ENCODE results near the gene DCAF8L1.
"Not testable (repeated sequence)": the region's sequence is repeated elsewhere in the genome, so short reads cannot be mapped to it uniquely, and the experiment has no call there.

Gene DCAF8L1

GRCh38 chrX:27981349-27981748 lies at the start of gene DCAF8L1:
TSS of gene DCAF8L1 (minus strand) at chrX:27981449. CDS start at chrX:27981334, 115 bp downstream.
- no peak for DNase-seq (ENCODE audit: low read depth, low spot score)

DNA sequence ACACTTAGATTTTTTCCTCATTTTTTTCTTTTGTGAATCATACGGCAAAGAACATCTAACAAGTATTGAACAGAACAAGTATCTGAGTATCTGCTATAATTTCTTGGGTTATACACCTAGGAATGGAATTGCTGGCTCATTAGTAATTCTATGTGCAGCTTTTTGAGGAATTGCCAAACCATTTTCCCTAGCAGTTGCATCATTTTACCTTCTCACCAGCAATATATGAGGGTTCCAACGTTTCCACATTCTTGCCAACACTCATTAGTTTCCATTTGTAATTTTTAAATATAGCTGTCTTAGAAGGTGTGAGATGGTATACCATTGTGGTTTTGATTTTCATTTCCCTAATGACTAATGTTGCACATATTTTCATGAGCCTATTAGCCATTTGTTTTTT lies 41.1 kb upstream of the DCAF8L1 start:
- DNase-seq (ENCODE audit: low read depth, low spot score): no peak

DNA sequence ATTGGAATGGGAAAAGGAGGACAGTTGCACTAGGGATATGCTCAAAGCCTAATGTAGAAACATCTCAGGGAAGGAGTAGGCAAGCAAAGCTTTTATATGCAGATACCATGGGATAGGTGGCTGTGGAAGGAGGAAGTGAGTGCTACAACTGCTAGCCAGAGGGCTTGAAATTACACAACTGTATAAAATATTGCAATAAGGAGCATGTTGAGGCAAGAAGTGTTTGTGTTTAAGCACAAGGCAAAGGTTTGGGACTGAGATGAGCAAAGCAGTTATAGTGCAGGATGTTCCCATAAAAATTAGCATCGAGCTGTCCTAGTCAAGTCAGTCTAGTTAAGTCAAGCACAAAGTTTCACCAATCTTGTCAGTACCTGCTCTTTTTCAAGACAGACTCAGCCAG lies 35.6 kb upstream of the DCAF8L1 start:
- no peak for DNase-seq (ENCODE audit: low read depth, low spot score)

- DNase-seq (ENCODE audit: low read depth, low spot score): no peak
These were observed 34.7 kb upstream of the DCAF8L1 start for GRCh38 chrX:28015993-28016392.

DNA sequence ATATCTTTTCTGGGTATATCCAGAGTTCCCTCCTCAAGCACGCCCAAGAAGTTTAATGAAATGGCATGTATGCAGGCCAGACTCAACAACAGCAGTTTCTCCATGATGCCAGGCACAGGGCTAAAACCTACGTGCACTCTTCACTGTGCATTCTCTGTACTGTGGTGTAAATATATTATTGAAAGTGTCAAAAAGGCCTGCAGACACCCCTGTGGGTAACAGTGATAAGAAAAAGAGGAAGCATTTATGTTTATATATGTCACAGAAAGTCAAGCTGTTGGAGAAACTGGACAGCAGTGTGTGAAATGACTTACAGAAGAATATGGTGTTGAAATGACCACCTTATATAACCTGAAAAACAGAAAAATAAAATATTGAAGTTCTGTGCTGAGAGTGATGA lies 29.6 kb upstream of the DCAF8L1 start:
- no peak for DNase-seq (ENCODE audit: low read depth, low spot score)

GRCh38 chrX:27998666-27999065 lies 17.4 kb upstream of the DCAF8L1 start:
- DNase-seq (ENCODE audit: low read depth, low spot score): no peak

DNA sequence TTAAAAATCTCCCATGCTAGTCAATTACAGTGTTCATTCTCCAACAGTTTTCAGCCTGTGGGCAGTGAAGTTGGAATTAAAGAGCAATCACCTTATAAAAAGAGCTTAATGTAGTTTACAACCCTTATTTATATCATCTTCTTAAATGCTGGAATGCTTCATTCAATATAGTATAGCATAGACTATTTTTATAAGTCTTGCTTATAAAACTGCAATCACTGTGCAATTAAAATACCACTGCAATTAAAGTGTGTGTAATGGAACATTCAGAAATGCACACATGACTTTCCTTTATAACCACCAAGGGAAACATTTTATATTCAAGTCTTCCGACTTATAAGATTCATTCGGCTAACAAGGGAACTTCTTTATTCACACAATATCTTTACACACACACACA lies 16.4 kb upstream of the DCAF8L1 start:
- no peak for DNase-seq (ENCODE audit: low read depth, low spot score)

DNA sequence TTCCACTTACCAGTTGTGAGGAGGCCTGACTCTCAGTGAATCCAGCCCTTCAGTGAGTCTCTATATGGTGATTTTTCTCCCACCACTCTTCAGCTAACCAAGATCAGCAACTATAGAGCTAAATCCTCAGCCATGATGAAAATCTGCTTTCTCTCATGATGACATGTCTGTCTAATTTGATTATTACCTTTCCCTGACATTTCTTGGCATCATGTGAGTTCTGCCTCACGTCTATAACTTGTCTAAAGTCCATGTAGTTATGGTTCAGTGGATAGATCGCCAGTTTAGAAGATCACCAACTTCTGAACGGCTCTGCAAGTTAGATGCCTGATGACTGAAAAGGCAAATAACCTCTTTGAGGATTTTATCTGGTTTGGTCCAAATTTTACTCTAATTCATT lies 14.9 kb upstream of the DCAF8L1 start:
- no peak for DNase-seq (ENCODE audit: low read depth, low spot score)

DNA sequence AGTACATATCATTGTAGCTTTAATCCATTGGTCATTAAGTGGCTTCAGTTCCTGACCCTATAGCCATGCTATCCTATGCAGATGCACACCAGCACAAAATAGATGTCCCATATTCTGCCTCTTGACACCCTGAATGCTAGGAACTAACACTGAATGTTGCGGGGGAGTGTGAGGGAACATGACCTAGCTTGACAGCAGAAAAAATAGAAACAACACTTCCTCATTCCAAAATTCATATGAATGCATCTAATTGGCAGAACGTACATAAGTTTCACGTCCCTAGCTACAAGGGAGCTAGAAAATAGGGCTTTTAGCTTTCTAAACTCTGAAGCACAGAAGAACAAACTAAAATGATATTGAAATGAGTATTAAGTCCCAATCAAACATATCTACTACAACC lies 14.4 kb upstream of the DCAF8L1 start:
- DNase-seq (ENCODE audit: low read depth, low spot score): no peak

GRCh38 chrX:27987862-27988646 lies 6.8 kb upstream of the DCAF8L1 start:
- DNase-seq (ENCODE audit: low read depth, low spot score): no peak

DNA sequence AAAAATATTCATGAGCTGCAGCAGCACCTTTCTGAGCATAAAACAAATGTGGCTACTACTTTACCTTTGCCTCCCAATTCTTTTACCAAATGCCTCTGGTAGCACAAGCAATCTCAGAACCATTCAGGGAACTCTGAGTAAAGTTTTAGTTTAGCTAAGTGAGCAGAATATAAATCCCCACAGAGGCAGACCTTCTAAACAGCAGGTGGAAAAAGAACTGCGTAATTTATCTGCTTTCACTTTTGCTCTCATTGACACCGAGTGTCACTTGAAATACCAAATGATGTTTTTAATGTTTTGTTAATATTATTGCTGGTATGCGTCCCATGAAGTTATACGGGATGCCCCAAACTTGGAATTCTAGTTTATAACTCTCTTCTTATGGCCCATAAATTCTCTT lies 4.3 kb downstream of the DCAF8L1 start:
- not testable (repeated sequence) for DNase-seq (ENCODE audit: low read depth, low spot score)

DNA sequence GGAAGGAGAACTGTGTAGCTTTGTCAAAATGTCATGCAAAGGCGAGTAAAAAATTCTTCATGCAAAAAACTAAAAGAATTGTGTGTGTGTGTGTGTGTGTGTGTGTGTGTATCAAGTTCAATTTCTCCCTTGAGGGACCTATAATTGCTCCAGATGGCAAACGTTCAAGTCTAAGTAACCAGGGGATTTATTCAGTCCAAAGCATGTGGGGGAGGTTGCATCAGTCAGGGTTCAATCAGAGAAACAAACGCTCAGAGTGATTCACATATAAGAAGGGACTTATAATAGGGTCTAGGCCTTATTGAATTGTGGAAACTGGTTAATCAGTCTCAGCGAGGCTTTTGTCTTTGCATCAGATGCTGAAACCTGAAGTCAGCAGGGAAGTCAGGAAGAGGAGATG lies 5.0 kb downstream of the DCAF8L1 start:
- DNase-seq (ENCODE audit: low read depth, low spot score): no peak

- no peak for DNase-seq (ENCODE audit: low read depth, low spot score)
These were observed 12.4 kb downstream of the DCAF8L1 start for GRCh38 chrX:27968878-27969277.

DNA sequence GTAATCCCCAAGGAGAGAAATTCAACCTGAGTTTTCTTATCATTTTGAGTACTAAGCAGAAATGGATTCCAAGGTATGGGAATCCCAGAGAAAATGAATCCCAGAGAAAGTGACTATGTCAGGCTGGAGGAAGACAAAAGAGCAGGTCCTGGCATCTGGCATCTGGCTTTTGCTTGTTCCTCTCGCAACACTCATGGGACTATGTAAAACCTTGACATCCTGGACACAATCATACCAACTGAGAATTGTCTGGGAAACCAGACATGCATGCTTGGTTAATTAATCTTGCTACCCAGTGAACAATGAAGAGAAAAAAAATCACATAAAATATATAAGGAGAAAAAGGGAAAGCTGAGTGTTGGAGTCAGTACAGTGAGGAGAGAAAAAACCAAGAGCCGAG lies 12.9 kb downstream of the DCAF8L1 start:
- no peak for DNase-seq (ENCODE audit: low read depth, low spot score)

DNA sequence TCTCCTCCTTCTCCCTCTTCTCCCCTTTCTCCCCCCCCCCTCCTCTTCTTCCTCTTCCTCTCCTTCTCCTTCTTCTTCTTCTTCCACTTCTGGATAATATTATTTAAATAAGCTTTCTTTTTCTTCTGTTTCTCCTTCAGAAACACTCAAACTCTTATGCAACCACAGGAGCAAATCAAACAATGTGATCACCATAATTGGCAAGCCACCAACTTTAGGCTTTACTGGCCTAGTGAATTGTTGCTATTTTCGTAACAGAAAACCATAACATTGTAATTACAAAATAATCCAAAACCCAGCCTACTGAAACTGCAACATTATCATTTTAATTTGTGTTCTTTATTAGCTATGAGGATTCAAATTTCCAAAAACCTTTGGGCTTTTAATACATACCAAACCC lies 14.3 kb downstream of the DCAF8L1 start:
- no peak for DNase-seq (ENCODE audit: low read depth, low spot score)

GRCh38 chrX:27966492-27966891 lies 14.8 kb downstream of the DCAF8L1 start:
- no peak for DNase-seq (ENCODE audit: low read depth, low spot score)

- not testable (repeated sequence) for DNase-seq (ENCODE audit: low read depth, low spot score)
These were observed 15.9 kb downstream of the DCAF8L1 start for GRCh38 chrX:27965348-27965747.

DNA sequence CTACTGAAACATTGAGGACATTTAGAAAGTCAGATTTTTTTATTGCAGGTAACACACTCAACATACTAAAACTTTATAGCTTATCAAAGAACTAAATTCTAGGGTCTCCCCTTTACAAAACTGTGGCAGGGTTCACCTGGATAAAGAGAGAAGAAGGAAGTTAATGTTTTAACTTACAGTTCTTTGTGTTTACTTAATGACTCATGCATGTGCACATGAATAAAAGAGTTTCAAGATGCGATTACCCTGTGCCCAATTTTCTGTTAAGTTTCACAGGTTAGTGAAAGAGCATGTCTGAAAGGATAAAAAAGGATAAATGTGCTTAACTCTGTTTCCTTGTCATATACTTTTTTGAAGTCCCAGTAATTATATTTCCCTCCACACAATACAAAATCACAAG lies 16.8 kb downstream of the DCAF8L1 start:
- no peak for DNase-seq (ENCODE audit: low read depth, low spot score)

DNA sequence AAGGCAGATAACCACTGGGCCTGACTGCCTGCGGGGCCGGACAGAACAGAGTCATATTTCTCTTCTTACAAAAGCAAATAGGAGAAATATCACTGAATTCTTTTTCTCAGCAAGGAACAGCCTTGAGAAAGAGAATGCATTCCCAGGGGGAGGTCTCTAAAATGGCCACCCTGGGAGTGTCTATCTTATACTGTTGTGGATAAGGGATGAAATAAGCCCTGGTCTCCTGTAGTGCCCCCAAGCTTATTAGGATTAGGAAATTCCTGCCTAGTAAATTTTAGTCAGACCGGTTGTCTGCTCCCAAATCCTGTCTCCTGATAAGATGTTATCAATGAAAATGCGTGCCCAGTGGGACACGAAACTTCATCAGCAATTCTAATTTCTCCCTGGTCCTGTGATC lies 20.8 kb downstream of the DCAF8L1 start:
- DNase-seq (ENCODE audit: low read depth, low spot score): not testable (repeated sequence)

GRCh38 chrX:27953171-27953570 lies 28.1 kb downstream of the DCAF8L1 start:
- no peak for DNase-seq (ENCODE audit: low read depth, low spot score)

DNA sequence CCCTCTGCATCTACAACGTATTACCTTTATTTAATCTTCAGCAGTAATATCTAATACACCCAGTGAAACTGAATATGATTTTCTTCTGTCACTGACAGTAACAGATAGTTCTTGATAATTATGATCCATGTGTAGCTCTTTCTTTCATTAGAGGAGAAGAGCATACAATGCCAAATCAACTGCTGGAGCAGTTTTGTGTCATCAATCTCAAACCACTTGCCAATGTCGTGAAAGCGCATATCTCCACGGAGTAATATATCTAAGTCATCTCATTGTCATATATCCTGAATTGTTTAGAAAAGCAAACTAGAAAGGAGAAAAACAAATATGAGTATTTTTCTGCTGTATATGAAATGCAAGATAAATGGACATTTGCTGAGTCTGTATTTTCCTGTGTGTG lies 47.9 kb downstream of the DCAF8L1 start:
- no peak for DNase-seq (ENCODE audit: low read depth, low spot score)

Data from activated naive CD8-positive, alpha-beta T cell treated with anti-CD3 and anti-CD28 coated beads, Interleukin-2, amount 50 U/mL, for 16 hours (primary cell).